ACHN (cell line): ENCODE data around the gene CKB.

Source experiments
- DNase-seq: peaks from one replicate; pipeline ENCODE4 v3.0.0-alpha.2; 2015
- in situ Hi-C: cut with HindIII; loops from 2 replicates; pipeline ENCODE4 v1.10.0; 2017; ENCODE audit warnings: low sequenced_read_pairs, low pct_ligation_motif_present, low pct_unique_long_range_greater_than_20kb

Gene CKB

GRCh38 chr14:103522649-103523574 is at the start of gene CKB:
CKB (minus strand) TSS chr14:103522830; CDS start chr14:103522493, 337 bp downstream.
- peak; percentile 55 for DNase-seq
- in situ Hi-C loops, result no loop called here

- in situ Hi-C loops, result no loop called here
- no peak for DNase-seq
Observed at GRCh38 chr14:103569408-103569807, 46.8 kb upstream of the CKB start.

GRCh38 chr14:103568952-103569351 is 46.3 kb upstream of the CKB start:
- DNase-seq, result no peak
- in situ Hi-C loops, result no loop called here

GRCh38 chr14:103563844-103564505 is 41.3 kb upstream of the CKB start:
- DNase-seq, result no peak
- in situ Hi-C loops, result no loop called here

GRCh38 chr14:103563226-103563620 is 40.6 kb upstream of the CKB start:
- in situ Hi-C loops, result no loop called here
- DNase-seq, result no peak

- in situ Hi-C loops, result no loop called here
Observed at GRCh38 chr14:103562429-103563225, 40.0 kb upstream of the CKB start, which contains the start of the genes BAG5 and COA8. BAG5 (minus strand) TSS chr14:103562657; CDS start chr14:103561164, 1,493 bp downstream. COA8 (plus strand) TSS chr14:103562960; CDS start chr14:103563002, 42 bp downstream.

GRCh38 chr14:103562179-103562428 is 39.5 kb upstream of the CKB start:
- no peak for DNase-seq
- in situ Hi-C loops, result no loop called here

More at GRCh38 chr14:103562429-103563225, 40.0 kb upstream of the CKB start, which contains the start of the genes BAG5 and COA8:
- DNase-seq, result peak; percentile 81

GRCh38 chr14:103561381-103562178 is 39.0 kb upstream of the CKB start:
- peak; percentile 54 for DNase-seq
- in situ Hi-C loops, result no loop called here

GRCh38 chr14:103560691-103561090 is 38.1 kb upstream of the CKB start:
- in situ Hi-C loops, result no loop called here

GRCh38 chr14:103559766-103560165 is 37.1 kb upstream of the CKB start:
- no peak for DNase-seq
- in situ Hi-C loops, result no loop called here

More at GRCh38 chr14:103560691-103561090, 38.1 kb upstream of the CKB start:
- no peak for DNase-seq

GRCh38 chr14:103558071-103558882 is 35.6 kb upstream of the CKB start:
- in situ Hi-C loops, result no loop called here
- DNase-seq, result peak; percentile 96

GRCh38 chr14:103556946-103557758 is 34.5 kb upstream of the CKB start:
- DNase-seq, result no peak
- in situ Hi-C loops, result no loop called here

GRCh38 chr14:103555559-103556337 is 33.1 kb upstream of the CKB start:
- in situ Hi-C loops, result no loop called here

GRCh38 chr14:103552846-103553210 is 30.2 kb upstream of the CKB start:
- in situ Hi-C loops, result no loop called here
- DNase-seq, result no peak

More at GRCh38 chr14:103555559-103556337, 33.1 kb upstream of the CKB start:
- DNase-seq, result no peak

GRCh38 chr14:103552011-103552845 is 29.6 kb upstream of the CKB start:
- in situ Hi-C loops, result no loop called here
- peak; percentile 92 for DNase-seq
